ENCODE data around the gene CDYL2. TPM values are rescaled to one million over a fixed set of nuclear protein-coding genes. Genes with fewer than 3 reads are reported as not detected.

CDYL2 gene
- total RNA-seq, 1 experiment from 2014 or later: 8.2 TPM

DNA sequence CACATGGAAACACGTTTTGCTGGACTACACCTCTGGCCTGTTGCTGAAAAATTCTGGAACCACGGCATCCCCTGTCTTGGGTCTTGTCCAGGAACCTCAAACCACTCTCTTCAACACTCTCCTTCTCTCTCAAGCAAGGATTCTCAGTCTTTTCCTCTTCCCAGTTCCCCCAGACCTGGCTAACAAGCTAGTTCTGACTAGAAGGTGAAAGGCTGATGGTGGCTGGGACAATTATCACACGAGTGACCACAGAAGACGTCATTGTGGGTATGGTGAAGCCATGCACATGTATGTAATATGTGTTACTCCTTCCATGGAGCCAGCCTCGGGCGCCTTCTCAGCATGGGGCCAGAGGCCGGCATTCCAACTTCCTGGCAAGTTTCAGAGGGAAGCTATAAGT, 123.0 kb downstream of the CDYL2 start (continued):
- TF ChIP-seq ZNF423 (CRISPR knock-in tag; IDR thresholded peaks at IDR 0.05) (no peak), TEAD4 (CRISPR knock-in tag; IDR thresholded peaks at IDR 0.05) (no peak), JAZF1 (CRISPR knock-in tag; IDR thresholded peaks at IDR 0.05) (no peak), ESRRA (CRISPR knock-in tag; IDR thresholded peaks at IDR 0.05; ENCODE audit: borderline replicate concordance) (no peak), PRRX2 (CRISPR knock-in tag; IDR thresholded peaks at IDR 0.05) (no peak)

DNA sequence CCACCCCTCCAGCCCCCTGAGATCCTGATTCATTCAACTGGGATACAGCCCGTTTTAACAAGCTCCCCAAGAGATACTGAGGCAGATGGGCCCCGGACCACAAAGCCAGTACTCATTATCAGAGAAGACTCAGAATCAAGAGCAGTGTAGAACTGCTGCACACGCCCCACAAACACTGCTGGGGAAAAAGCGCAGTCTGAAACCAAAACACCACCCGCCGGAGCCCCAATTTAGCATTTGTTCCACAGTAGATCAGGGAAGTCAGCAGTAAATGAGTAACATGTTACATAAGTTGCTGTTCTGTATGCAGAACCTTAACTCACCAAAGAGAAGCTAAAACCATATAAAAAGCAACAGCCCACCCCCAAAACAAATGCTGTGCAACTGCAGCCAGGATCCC, 123.6 kb downstream of the CDYL2 start:
- Mint-ChIP-seq H3K9me3 (peaks cover 12% of the 10 kb centered on the region), H3K36me3 (peaks cover 4% of the 10 kb centered on the region), H3K27ac (no peak overlapping the region), H3K27me3 (ENCODE audit: low read depth) (no peaks in the 10 kb centered on the region), H3K4me3 (no peak overlapping the region), H3K4me1 (0 out of 2 replicates have a peak, but pooled peaks cover 3% of the 10 kb centered on the region)
- ATAC-seq: no peak
- POLR2A ChIA-PET: no interaction called here
- CTCF ChIA-PET: no interaction called here
- no peak for TF ChIP-seq FOXK1 (CRISPR knock-in tag; IDR thresholded peaks at IDR 0.05)
- TF ChIP-seq, protein P1, sequence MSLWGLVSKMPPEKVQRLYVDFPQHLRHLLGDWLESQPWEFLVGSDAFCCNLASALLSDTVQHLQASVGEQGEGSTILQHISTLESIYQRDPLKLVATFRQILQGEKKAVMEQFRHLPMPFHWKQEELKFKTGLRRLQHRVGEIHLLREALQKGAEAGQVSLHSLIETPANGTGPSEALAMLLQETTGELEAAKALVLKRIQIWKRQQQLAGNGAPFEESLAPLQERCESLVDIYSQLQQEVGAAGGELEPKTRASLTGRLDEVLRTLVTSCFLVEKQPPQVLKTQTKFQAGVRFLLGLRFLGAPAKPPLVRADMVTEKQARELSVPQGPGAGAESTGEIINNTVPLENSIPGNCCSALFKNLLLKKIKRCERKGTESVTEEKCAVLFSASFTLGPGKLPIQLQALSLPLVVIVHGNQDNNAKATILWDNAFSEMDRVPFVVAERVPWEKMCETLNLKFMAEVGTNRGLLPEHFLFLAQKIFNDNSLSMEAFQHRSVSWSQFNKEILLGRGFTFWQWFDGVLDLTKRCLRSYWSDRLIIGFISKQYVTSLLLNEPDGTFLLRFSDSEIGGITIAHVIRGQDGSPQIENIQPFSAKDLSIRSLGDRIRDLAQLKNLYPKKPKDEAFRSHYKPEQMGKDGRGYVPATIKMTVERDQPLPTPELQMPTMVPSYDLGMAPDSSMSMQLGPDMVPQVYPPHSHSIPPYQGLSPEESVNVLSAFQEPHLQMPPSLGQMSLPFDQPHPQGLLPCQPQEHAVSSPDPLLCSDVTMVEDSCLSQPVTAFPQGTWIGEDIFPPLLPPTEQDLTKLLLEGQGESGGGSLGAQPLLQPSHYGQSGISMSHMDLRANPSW (CRISPR knock-in tag; conservative IDR thresholded peaks at IDR 0.05; ENCODE audit: low read depth): no peak
- no peak for TF ChIP-seq ATF3 (CRISPR knock-in tag; conservative IDR thresholded peaks at IDR 0.05)
- TF ChIP-seq ZNF232 (CRISPR knock-in tag; IDR thresholded peaks at IDR 0.05): no peak
- TF ChIP-seq SMAD4 (CRISPR knock-in tag; IDR thresholded peaks at IDR 0.05): no peak
- no peak for TF ChIP-seq TP53 (CRISPR knock-in tag; IDR thresholded peaks at IDR 0.05)
- no peak for TF ChIP-seq ZBTB43 (CRISPR knock-in tag; IDR thresholded peaks at IDR 0.05)
- no peak for TF ChIP-seq ZBTB21 (CRISPR knock-in tag; IDR thresholded peaks at IDR 0.05; ENCODE audit: borderline replicate concordance)
- TF ChIP-seq ZNF317 (CRISPR knock-in tag; IDR thresholded peaks at IDR 0.05; ENCODE audit: borderline replicate concordance, low read depth): no peak
- no peak for TF ChIP-seq TEAD1 (CRISPR knock-in tag; IDR thresholded peaks at IDR 0.05)
- no peak for TF ChIP-seq PREB (CRISPR knock-in tag; IDR thresholded peaks at IDR 0.05; ENCODE audit: borderline replicate concordance)
- no peak for DNase-seq (ENCODE audit: low spot score)

GRCh38 chr16:80680046-80680445, 124.4 kb downstream of the CDYL2 start:
- POLR2A ChIA-PET: no interaction called here
- DNase-seq (ENCODE audit: low spot score) (no peak), ATAC-seq (no peak)
- Mint-ChIP-seq H3K4me3 (no peak overlapping the region), H3K4me1 (0 out of 2 replicates have a peak, but pooled peaks cover 3% of the 10 kb centered on the region), H3K9me3 (peaks cover 12% of the 10 kb centered on the region), H3K27ac (no peak overlapping the region), H3K27me3 (ENCODE audit: low read depth) (no peaks in the 10 kb centered on the region), H3K36me3 (peaks cover 4% of the 10 kb centered on the region)
- CTCF ChIA-PET: interaction anchor here (0.6 kb wide), 1 partner anchor 1910 kb away, joined by 3 read pairs; no protein-coding TSS in a partner anchor
- TF ChIP-seq E2F5 (CRISPR knock-in tag; IDR thresholded peaks at IDR 0.05) (no peak), ZNF396 (CRISPR knock-in tag; IDR thresholded peaks at IDR 0.05; ENCODE audit: borderline replicate concordance) (no peak), MLX (CRISPR knock-in tag; IDR thresholded peaks at IDR 0.05) (no peak), ATF2 (CRISPR knock-in tag; IDR thresholded peaks at IDR 0.05; ENCODE audit: borderline replicate concordance, low read depth) (no peak), ATF1 (CRISPR knock-in tag; IDR thresholded peaks at IDR 0.05) (no peak), ATF3 (CRISPR knock-in tag; conservative IDR thresholded peaks at IDR 0.05) (no peak), GTF2I (CRISPR knock-in tag; conservative IDR thresholded peaks at IDR 0.05) (no peak), ZNF671 (CRISPR knock-in tag; IDR thresholded peaks at IDR 0.05) (no peak)
- TF ChIP-seq, protein P2, sequence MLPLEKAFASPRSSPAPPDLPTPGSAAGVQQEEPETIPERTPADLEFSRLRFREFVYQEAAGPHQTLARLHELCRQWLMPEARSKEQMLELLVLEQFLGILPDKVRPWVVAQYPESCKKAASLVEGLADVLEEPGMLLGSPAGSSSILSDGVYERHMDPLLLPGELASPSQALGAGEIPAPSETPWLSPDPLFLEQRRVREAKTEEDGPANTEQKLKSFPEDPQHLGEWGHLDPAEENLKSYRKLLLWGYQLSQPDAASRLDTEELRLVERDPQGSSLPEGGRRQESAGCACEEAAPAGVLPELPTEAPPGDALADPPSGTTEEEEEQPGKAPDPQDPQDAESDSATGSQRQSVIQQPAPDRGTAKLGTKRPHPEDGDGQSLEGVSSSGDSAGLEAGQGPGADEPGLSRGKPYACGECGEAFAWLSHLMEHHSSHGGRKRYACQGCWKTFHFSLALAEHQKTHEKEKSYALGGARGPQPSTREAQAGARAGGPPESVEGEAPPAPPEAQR (CRISPR knock-in tag; IDR thresholded peaks at IDR 0.05): no peak
